ENCODE results near the gene C1QA.

DNA sequence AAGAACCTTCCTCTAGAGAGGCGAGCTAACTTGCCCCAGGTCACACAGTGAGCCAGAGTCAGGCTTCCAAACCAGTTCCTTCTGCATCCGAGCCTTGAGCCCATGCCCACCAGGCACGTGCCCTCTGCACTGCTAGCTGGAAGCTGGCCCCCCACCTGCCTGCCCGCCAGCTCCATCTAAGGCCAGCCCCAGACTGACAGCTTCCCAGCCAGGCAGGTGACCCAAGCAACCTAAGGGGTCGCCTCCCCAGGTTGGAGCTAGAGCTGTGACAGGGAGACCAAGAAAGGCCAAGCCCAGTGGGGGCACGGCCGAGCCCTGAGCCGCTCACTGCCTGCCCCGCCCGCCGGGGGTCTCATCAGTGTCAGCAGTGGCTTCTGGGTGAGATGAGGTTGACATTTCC is 19.9 kb upstream of the C1QA start:
- TF ChIP-seq, protein P1, sequence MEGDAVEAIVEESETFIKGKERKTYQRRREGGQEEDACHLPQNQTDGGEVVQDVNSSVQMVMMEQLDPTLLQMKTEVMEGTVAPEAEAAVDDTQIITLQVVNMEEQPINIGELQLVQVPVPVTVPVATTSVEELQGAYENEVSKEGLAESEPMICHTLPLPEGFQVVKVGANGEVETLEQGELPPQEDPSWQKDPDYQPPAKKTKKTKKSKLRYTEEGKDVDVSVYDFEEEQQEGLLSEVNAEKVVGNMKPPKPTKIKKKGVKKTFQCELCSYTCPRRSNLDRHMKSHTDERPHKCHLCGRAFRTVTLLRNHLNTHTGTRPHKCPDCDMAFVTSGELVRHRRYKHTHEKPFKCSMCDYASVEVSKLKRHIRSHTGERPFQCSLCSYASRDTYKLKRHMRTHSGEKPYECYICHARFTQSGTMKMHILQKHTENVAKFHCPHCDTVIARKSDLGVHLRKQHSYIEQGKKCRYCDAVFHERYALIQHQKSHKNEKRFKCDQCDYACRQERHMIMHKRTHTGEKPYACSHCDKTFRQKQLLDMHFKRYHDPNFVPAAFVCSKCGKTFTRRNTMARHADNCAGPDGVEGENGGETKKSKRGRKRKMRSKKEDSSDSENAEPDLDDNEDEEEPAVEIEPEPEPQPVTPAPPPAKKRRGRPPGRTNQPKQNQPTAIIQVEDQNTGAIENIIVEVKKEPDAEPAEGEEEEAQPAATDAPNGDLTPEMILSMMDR (IDR thresholded peaks at IDR 0.05; ENCODE audit: poor library complexity): no peak
- TF ChIP-seq EZH2phosphoT487 (IDR thresholded peaks at IDR 0.05; ENCODE audit: low read depth, severe bottlenecking, unreplicated experiment): no peak
